ENCODE measurements around the gene DDX55.

Gene DDX55

DNA sequence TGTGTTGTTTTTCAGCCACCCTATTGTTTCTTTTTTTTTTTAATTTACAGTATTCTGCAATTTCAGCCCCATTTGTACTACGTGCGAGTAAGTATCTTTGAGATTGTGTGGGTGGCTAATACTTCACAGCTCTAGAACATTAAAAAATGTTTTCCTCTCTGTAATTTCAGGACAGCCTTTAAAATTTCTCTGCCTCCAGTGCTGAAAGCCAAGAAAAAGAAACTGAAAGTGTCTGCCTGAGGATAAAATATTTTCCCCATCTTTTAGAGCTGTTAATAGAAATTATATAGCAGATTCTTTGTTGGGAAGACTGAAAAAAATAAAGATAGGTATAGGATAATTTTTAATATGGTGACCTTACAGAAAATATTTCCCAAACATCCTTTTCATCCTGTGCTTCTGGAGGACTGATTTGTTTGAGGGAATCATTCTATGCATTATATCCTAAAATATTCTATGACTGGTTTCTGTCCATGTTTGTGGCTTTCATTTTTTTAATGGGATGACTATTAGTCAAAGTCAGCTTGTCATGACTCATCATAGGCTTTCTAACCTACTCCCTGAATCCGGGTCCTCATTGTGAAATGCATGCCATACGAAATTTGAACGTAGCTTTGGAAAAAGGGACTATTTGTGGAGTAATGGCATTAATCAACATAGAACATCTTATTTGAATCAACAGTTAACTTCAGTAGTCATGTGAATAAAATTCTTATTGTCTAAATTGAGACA, 58.3 kb downstream of the DDX55 start:
- no peak for DNase-seq
- intact Hi-C loops (cut with DNase I) = no loop called here

DNA sequence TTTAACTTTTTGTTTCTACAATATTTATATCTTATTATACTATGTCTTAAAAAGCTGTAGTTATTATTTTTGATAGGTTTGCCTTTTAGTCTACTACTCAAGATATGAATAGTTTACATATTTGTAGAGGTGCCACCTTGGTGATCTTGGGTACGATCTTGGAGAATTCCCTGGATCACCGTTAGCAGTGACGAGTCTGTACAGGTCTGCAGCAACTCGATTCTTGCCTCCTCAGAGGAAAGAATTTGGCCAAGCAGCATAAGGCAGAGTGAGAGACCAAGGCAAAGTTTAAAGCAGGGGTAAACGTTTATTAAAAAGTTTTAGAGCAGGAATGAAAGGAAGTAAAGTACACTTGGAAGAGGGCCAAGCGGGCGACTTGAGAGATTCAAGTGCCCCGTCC, 65.9 kb downstream of the DDX55 start:
- intact Hi-C loops (cut with DNase I) = no loop called here
- DNase-seq = no peak
